SK-N-SH (cell line): ENCODE results near the gene KBTBD13.

Source experiments
- CHD2 ChIP-seq: fragments of 150-350 bp; IDR thresholded peaks from 2 replicates; pipeline ENCODE4 v1.6.1; 2018; ENCODE audit warnings: low read length; ENCODE audit not compliant: partially characterized antibody
- FOXM1 ChIP-seq: IDR thresholded peaks from 2 replicates; pipeline ENCODE4 v1.4.0; 2012; ENCODE audit warnings: low read depth, mild to moderate bottlenecking
- TF ChIP-seq, protein P1 (sequence below): fragments of 150-350 bp; IDR thresholded peaks from 2 replicates; pipeline ENCODE4 v1.6.1; 2017; ENCODE audit warnings: antibody characterized with exemption, low read length, low read depth, borderline replicate concordance
- TF ChIP-seq, protein P2 (sequence below): IDR thresholded peaks from 2 replicates; pipeline ENCODE4 v1.6.1; 2012; ENCODE audit warnings: mild to moderate bottlenecking, low read depth, low read length, moderate library complexity

- TF ChIP-seq FOXM1 (no peak), CHD2 (no peak)
- TF ChIP-seq, protein P1, sequence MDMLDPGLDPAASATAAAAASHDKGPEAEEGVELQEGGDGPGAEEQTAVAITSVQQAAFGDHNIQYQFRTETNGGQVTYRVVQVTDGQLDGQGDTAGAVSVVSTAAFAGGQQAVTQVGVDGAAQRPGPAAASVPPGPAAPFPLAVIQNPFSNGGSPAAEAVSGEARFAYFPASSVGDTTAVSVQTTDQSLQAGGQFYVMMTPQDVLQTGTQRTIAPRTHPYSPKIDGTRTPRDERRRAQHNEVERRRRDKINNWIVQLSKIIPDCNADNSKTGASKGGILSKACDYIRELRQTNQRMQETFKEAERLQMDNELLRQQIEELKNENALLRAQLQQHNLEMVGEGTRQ, result no peak
- TF ChIP-seq, protein P2, sequence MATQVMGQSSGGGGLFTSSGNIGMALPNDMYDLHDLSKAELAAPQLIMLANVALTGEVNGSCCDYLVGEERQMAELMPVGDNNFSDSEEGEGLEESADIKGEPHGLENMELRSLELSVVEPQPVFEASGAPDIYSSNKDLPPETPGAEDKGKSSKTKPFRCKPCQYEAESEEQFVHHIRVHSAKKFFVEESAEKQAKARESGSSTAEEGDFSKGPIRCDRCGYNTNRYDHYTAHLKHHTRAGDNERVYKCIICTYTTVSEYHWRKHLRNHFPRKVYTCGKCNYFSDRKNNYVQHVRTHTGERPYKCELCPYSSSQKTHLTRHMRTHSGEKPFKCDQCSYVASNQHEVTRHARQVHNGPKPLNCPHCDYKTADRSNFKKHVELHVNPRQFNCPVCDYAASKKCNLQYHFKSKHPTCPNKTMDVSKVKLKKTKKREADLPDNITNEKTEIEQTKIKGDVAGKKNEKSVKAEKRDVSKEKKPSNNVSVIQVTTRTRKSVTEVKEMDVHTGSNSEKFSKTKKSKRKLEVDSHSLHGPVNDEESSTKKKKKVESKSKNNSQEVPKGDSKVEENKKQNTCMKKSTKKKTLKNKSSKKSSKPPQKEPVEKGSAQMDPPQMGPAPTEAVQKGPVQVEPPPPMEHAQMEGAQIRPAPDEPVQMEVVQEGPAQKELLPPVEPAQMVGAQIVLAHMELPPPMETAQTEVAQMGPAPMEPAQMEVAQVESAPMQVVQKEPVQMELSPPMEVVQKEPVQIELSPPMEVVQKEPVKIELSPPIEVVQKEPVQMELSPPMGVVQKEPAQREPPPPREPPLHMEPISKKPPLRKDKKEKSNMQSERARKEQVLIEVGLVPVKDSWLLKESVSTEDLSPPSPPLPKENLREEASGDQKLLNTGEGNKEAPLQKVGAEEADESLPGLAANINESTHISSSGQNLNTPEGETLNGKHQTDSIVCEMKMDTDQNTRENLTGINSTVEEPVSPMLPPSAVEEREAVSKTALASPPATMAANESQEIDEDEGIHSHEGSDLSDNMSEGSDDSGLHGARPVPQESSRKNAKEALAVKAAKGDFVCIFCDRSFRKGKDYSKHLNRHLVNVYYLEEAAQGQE, result no peak
These were observed 6.6 kb upstream of the KBTBD13 start for GRCh38 chr15:65069779-65070546.
